ENCODE results near the gene NCMAP. TPM values are rescaled to one million over a fixed set of nuclear protein-coding genes. Genes with fewer than 3 reads are reported as not detected.
"Not testable (repeated sequence)": the region's sequence is repeated elsewhere in the genome, so short reads cannot be mapped to it uniquely, and the experiment has no call there.

NCMAP gene
- total RNA-seq, 1 donor from 2014 or later = 0.22 TPM

DNA sequence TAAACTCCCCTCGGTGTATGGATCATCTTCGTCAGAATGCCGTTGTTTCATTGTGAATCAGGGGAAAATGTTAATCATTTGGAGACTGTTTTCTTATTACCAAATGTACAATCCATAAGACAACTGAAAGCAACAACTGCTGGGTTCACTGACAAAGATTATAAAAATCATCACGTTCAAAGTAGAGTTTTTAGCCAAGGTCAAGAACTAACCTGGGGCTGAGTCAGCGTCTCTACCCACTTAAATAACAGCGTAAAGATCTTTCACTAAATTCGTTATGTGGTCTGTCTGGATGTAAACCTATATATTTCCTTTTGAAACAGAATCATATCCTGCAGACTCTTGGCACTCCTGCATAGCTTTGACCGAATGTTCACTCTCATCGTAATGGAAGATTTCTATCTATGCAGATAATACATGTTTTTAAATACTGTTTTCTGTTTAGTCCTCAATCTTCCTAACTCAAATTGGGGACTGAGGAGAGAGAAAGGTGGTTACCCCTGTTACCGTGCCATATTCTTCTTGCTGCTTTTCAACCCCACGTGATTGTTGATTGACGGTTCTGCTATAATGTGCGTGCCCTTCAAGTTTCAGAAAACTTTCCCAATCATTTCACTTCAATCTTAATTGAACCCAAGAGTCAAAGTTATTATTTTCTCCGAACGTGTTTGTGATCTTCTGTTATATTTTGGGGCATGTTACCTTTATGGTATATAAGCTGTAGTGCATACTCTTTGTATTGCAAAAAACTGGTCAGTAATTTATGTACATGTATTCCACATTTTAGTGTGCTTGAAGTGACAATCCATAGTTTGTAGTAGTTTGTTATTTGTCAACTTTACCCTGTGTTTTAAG is 15.6 kb upstream of the NCMAP start:
- ATAC-seq (no peak), DNase-seq (ENCODE audit: missing footprints) (no peak)
- intact Hi-C loops (cut with DNase I) = loop anchor here (5.0 kb wide), 2 partner anchors 47 to 297 kb away; no protein-coding TSS in a partner anchor

DNA sequence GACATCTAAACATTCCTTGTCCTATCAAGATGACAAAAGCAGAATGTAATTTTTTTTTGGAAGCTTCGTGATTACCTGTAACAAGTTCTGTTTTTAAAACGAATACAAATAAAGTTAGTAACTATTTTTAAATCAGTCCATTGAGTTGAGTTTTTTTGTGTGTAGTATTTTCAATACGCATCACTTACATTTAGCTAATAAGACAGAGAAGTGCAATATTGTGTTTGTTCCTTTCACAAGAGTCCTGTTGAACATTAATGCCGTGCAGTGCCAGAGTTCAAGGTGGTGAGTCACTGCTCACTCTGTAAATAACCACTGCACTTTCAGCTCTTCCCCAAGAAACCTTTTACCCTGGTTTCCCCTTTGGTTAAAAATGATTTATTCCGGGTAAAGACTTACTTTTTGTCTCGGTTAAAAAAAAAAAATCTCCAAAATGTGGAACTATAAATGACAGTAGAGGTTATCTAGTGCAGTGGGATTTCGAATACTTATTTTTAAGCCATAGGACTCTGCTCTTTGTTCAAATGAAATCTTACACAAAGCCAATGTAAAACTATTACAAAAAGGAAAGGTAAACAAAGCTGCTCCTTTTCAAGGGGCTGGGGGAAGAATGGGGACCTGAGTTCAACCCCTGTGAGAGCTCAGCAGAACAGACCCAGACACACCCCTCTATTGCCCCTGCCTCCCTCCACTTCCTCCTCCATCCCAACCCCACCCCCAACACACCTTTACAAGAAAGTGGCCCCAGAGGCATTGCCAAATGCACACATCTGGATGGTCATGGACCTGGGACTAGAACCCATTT is 14.8 kb upstream of the NCMAP start:
- intact Hi-C loops (cut with DNase I) = loop anchor here (5.0 kb wide), 2 partner anchors 46 to 296 kb away; no protein-coding TSS in a partner anchor
- DNase-seq (ENCODE audit: missing footprints) (no peak), ATAC-seq (no peak)

DNA sequence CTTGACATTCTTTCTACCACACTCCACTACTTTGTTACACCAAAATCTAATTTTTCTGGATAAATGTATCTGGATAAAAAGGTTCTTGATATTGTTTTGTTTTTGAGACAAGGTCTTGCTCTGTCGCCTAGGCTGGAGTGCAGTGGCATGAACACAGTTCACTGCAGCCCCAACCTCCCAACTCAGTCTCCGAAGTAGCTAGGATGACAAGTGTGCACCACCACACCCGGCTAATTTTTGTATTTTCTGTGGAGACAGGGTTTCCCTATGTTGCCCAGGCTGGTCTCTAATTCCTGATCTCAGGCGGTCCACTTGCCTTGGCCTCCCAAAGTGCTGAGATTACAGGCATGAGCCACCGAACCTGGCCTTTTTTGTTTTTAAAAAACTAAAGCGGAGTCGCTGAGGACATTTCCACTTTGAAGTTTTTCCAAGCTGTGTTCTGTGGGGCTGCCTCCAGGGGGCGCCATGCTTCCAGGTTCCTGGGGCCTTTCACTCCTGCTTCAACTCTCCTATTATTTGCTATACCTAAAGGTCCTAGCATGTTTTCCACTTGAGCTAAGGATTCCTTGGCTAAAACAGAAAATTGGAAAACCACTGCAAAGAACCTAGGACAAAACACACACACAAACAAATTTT is 14.1 kb upstream of the NCMAP start:
- no peak for DNase-seq (ENCODE audit: missing footprints)
- no peak for ATAC-seq
- intact Hi-C loops (cut with DNase I) = loop anchor here (1.0 to 5.0 kb wide), 3 partner anchors 45 to 295 kb away; no protein-coding TSS in a partner anchor

DNA sequence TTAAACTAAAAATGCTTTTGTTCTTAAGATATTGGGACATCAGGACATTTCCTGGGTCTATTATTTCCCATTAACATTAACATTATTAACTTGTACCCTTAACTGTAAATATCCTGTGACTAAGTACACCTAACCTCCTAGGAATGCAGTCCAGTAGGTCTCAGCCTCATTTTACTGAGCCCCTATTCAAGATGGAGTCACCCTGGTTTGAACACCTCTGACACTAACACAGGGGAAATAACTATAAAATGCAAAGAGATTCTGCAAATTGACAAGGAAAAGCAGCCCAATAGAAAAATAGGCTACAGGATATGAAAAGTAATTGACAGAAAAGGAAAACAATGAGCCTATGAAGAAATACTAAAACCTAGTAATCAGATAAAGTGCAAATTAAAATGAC is 11.6 kb upstream of the NCMAP start:
- intact Hi-C loops (cut with DNase I) = loop anchor here (5.0 kb wide), 2 partner anchors 43 to 293 kb away; no protein-coding TSS in a partner anchor
- no peak for ATAC-seq
- no peak for DNase-seq (ENCODE audit: missing footprints)

DNA sequence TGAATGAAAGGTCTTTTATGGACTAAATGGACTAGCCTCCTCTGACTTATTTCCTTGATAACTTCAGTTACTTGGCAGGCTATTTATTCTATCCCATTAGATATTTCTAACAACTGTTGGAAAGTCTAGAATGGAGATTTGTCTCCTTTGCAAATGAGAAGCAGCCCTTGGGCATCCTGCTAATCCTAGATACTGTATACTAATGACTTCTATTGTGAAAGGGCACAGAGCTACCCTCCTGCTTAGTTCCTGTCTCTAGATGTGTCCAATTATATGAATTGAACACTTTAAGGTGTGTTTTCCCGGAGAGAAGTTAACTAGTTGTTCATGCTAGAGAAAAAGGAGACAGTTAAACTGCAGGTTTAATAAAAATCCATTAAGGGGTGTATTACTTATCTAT is 10.2 kb upstream of the NCMAP start:
- no peak for ATAC-seq
- DNase-seq (ENCODE audit: missing footprints) = no peak
- intact Hi-C loops (cut with DNase I) = no loop called here

DNA sequence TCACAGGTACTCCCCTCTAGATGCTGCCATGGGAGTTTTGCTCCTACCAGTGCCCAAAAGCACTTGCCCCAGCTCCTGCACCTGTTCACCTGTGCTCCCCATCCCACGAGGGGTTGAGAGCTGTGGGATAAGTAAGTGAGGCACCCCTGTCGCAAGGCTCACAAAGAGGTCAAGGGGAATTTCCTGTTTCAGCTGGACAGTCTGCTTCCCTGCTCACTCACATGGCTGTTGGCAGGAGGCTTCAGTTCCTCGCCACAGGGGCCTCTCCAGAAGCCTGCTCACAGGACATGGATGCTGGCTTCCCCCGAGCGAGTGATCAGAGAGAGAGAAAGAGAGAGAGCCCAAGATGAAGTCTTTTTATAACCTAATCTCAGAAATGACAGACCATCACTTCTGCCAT is 8.7 kb upstream of the NCMAP start:
- ATAC-seq (no peak), DNase-seq (ENCODE audit: missing footprints) (no peak)
- intact Hi-C loops (cut with DNase I) = no loop called here

DNA sequence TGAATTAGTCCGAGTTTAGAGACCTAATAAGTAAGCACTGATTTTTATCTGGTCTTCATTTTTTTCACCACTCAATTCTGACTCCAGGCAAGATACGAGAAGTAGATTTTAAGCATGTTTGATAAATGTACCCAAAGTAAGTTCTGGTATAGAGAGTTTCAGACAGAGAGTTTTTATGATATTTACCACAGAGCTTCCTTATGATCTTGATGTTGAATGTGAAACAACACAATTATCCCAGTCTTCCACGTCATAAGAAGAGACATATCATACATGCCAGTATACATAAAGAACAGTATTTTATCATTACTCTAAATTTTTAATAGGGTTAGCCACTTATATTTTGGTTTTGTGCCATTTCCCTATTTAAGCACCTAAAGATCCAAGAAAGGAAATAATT is 7.8 kb upstream of the NCMAP start:
- intact Hi-C loops (cut with DNase I) = no loop called here
- ATAC-seq (no peak), DNase-seq (ENCODE audit: missing footprints) (no peak)

DNA sequence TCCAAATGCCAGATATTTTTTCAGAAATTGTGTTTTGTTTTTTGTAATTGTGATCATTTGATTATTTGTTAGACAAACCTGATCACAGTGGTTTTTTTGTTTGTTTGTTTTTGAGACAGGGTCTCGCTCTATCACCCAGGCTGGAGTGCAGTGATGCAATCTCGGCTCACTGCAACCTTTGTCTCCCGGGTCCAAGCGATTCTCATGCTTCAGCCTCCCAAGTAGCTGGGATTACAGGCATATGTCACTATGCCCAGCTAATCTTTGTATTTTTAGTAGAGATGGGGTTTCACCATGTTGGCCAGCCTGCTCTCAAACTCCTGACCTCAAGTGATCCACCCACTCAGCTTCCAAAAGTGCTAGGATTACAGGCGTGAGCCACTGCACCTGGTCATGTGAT is 6.7 kb upstream of the NCMAP start:
- ATAC-seq; DNase-seq (ENCODE audit: missing footprints); intact Hi-C loops (cut with DNase I): not testable (repeated sequence)

DNA sequence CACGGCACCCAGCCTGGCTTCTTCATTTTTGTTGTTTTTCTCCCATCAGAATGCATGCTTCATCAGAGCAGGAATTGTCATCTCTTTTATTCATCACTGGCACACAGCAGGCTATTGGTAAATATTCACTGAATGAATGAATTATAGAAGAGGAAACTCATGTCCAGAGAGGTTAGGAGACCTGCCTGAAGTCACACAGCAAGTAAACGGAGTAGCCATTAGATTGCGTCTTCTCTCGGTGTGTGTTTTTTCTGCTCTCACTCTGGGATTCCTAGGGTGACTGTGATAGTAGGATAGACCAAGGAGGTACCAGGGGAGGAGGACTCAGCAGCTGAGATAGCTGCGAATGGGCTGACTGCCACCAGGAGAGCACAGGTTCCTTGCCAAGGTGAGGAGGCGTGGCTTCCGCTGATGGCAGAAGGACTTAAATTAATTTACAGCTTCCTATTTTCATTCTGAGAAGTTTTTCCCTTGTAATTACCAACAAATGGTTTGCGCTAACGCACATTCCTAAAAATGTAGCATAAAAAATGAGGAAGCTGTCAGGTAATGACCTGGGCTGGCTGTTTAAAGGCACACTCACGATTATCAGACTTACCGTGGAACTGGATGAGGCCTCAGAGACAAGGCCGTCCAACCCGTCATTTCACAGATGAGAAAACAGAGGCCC is 4.5 kb upstream of the NCMAP start:
- ATAC-seq = no peak
- intact Hi-C loops (cut with DNase I) = no loop called here
- DNase-seq (ENCODE audit: missing footprints) = no peak

DNA sequence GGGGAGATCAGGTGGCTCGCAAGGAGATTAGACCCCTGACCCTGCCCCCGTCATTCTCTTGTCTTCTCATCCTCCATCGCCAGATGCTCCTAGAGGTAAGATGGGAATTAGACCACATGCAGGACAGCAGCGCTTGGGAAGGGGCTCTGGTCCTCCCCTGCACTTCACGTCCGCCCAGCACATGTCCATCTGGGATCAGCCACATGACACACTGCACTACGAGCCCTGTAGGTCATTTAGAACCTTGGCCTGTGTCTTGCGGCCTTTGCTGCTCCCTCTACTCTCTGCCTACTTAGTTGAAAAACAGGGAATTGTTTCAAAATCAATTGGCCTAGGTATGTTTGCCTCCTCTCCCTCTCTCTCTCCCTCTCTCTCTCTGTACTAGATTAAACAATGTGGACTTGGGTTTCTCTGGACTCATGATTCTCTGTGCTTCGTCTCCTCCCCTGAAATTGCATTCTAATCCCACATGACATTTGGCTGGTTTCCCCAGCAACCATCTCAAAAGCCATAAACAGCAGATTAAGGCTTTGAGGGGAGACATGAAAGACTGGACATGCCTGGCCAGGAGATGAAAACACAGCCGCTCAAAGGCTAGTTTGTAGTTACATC is 3.8 kb upstream of the NCMAP start:
- no peak for ATAC-seq
- DNase-seq (ENCODE audit: missing footprints) = no peak
- intact Hi-C loops (cut with DNase I) = no loop called here

DNA sequence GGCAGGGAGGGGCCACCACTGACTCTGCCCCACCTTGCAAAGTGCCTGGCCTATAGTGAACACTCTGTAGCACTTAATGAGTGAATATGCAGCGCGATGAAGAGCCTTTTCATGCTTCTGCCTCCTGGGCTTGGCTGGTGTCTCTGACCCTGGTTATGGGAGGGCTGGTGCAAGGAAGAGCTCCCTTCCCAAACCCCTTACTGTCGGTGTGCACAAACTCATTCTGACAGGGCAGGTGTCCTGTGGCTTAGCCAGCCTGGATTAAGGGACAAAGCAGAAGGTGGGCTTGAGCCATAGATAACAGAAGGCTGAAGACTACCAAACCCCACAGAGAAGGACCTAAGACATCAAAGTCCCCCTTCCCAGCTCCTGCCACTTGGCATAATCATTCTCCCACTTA is 2.0 kb upstream of the NCMAP start:
- DNase-seq (ENCODE audit: missing footprints) (no peak), ATAC-seq (no peak)
- intact Hi-C loops (cut with DNase I) = no loop called here

DNA sequence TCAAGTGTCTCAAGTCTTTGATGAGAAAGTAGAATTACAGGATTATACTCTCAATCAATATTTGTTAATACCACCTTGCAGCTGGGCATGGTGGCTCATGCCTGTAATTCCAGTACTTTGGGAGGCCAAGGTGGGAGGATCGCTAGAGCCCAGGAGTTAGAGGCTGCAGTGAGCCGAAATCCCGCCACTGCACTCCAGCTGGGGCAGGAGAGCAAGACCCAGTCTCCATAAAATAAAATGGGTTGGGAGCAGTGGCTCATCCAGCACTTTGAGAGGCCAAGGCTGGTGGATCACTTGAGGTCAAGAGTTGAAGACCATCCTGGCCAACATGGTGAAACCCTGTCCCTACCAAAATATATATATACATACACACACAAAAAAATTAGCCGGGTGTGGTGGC is 1.2 kb upstream of the NCMAP start:
- ATAC-seq (no peak), DNase-seq (ENCODE audit: missing footprints) (no peak)
- intact Hi-C loops (cut with DNase I) = no loop called here

DNA sequence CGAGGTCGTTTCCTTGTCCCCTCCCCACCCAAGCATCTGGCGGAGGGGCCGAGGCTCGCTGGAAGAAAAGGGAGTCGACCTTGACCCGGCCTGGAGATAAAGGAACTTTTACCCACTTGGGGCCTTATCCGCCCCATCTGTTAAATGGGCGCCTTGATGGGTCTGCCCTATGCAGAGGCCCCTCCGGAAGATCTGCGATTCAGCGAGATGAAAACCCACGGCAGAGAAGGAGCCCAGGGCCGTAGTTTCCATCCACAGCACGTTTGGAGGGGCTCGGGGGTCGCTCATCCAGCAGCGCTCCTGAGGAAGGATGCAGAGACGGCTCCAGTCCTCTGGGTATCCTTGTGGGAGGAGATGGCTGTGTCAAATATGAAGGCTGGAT is 518 bp downstream of the NCMAP start:
- DNase-seq (ENCODE audit: missing footprints) (no peak), ATAC-seq (no peak)
- intact Hi-C loops (cut with DNase I) = no loop called here

DNA sequence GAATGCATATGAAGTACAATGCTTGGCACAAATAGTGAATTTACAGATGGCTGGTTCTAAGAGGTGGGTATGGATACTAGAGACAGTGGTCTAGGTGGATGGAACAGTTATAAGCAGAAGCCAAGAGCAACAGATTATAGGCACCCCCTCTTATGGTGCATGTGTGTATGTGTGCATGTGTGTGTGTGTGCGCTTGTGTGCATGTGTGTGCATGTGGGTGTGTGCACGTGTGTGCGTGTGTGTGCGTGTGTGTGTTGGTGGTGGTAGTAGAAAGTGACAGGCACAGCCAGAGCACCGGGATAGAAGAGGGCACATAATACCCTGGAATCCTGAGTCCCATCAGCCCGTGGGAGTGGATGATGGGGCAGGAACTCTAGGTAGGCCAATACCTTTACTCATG is 1.3 kb downstream of the NCMAP start:
- intact Hi-C loops (cut with DNase I) = no loop called here
- ATAC-seq (no peak), DNase-seq (ENCODE audit: missing footprints) (no peak)

DNA sequence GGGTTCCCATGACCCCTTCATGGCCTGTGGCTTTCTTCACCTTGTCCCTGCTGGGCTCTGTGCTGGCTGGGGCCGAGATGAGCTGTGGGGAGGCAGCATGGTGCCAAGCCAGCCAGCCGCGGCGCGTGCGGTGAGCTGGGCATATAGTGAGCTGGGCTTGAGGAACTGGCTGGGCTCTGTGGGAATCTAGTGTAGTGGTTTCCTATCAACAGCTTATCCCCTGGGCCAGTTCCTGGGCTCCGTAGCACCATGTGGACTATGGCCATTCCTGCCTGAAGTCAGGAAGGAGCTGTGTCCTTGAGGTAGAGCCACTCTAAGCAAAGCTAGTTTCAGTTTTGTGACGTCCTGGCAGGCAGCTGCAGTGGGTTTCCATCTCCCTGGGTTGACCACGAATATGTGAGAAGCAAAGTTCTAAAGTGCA is 1.8 kb downstream of the NCMAP start:
- ATAC-seq = no peak
- intact Hi-C loops (cut with DNase I) = no loop called here
- DNase-seq (ENCODE audit: missing footprints) = no peak

DNA sequence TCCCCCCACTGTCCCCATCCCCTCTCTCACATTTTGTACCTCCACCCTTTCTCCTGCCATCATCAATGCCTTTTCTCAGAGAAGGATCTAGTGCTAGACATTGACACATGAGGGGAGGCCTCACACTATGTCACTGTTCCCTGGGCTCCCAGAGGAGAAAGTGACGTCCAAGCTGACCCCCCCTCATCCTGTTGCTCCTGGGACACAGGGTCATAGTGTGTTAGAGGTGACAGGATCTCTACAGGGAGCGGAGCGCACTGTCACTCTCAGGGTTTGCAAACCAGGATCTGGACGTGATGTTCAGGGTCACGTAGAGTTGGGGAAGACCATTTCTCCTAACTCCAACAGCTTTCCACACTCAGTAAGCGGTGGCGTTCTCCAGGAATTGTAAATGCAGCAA is 2.6 kb downstream of the NCMAP start:
- no peak for DNase-seq (ENCODE audit: missing footprints)
- intact Hi-C loops (cut with DNase I) = no loop called here

DNA sequence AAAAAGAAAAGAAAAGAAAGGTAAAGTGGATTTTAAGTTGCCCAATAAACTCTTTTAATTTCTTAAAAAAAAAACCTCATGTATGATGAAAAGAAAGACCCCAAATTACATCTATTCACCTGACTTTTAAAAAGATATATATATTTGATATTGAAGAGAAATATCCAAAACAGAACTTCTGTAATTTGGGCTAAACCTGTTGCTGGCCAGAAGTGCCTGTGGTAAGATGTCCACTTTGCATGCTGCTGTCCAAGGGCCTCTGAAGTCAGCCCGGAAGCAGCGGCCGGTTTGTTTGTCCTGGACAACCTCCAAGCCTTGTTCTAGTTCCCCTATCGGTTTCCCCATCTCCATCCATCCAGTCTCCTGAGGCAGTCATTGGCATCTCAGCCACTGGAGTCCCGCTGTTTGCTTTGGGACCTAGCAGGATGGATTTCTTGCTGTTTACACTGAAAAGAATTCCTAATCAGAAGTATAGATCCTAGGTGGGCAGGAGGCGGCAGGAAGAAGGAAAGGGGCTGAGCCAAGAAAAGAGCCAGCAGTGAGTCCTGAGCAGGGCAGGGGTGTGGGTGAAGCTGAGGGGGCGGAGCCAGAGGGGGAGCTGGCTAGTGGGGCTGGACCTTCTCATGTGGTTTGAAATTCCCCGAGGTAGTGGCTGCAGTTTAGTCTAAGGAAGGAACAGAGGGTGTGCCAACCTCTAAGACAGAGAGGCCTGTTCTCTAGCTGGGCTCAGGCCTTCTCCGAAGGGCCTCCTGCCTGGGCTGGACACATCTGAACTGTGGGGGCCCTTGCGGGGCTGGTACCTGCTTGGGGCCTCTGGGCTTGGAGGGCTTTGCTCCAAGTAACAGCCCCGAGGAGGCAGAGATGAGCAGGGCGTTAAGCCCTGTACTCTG is 3.3 kb downstream of the NCMAP start:
- DNase-seq (ENCODE audit: missing footprints) (no peak), ATAC-seq (peak; percentile 67)
- intact Hi-C loops (cut with DNase I) = no loop called here

More for the DNA sequence above, 2.6 kb downstream of the NCMAP start:
- ATAC-seq = no peak

DNA sequence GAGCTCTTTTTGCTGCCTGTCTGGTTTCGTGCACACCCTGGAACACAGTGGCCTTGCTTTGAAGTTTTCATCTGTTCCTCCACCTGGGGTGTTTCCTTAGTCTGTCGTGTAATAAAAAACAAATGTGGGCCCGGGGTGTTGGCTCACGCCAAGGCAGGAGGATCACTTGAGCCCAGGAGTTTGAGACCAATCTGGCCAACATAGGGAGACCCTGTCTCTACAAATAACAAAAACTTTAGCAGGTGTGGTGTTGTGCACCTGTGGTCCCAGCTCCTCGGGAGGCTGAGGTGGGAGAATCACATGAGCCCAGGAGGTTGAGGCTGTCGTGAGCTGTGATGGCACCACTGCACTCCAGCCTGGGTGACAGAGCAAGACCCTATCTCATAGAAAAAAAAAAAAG is 4.5 kb downstream of the NCMAP start:
- intact Hi-C loops (cut with DNase I) = no loop called here
- no peak for DNase-seq (ENCODE audit: missing footprints)
- no peak for ATAC-seq
